HepG2 (cell line): ENCODE results near the gene PARP15. TPM values are rescaled to one million over a fixed set of nuclear protein-coding genes. Genes with fewer than 3 reads are reported as not detected.

ENCODE experiments used
- HHEX ChIP-seq: IDR thresholded peaks from 2 replicates; pipeline ENCODE4 v1.6.1; 2016; ENCODE audit warnings: control low read depth
- HNRNPL ChIP-seq: fragments of 200-400 bp; formaldehyde crosslinking; IDR thresholded peaks from 2 replicates; pipeline ENCODE4 v1.6.1; 2017; ENCODE audit warnings: mild to moderate bottlenecking, low read depth, low read length
- ZC3H4 ChIP-seq: sonication (generic); formaldehyde crosslinking; IDR thresholded peaks from 2 replicates; pipeline ENCODE4 v1.4.0; 2020; ENCODE audit warnings: missing genetic modification reagents, borderline replicate concordance
- ZNF772 ChIP-seq: sonication (generic); formaldehyde crosslinking; IDR thresholded peaks from 2 replicates; pipeline ENCODE4 v1.5.0; 2020; ENCODE audit warnings: mild to moderate bottlenecking, missing genetic modification reagents
- polyA plus RNA-seq, 8 experiments: library from polyadenylated mRNA; depleted of rRNA in 3 of 8; stranded (reverse) in 7 of 8; unstranded in 1 of 8; fragments of >200 nt; fragmentation: Illumina TruSeq in 4 of 8; extraction: Trizol in 4 of 8; gene quantifications; 2 replicates each; pipeline versions ENCODE4 v1.2.1 to v1.2.3, GENCODE V29; 2011 to 2016; ENCODE audit warnings: low read depth in 4 of 8, missing spikeins in 1 of 8, mixed read lengths in 1 of 8; ENCODE audit not compliant: insufficient read depth in 1 of 8
- total RNA-seq, 5 experiments: library from RNA; depleted of rRNA; stranded (reverse); fragments of >200 nt; fragmentation: Illumina TruSeq; extraction: Trizol; gene quantifications; 2 replicates each; pipeline ENCODE4 v1.2.3, GENCODE V29; 2016; ENCODE audit warnings: low read depth in 1 of 5
- TF ChIP-seq, protein P1 (sequence below): sonication (generic); formaldehyde crosslinking; IDR thresholded peaks from 2 replicates; pipeline ENCODE4 v1.4.0; 2020; ENCODE audit warnings: mild to moderate bottlenecking, missing genetic modification reagents

Gene PARP15
- total and polyA plus RNA-seq, 2 of the 13 experiments (the other 11 are each of a cell fraction or from before 2014, with no cell fraction given), result 0.02 TPM; not detected in 1

DNA sequence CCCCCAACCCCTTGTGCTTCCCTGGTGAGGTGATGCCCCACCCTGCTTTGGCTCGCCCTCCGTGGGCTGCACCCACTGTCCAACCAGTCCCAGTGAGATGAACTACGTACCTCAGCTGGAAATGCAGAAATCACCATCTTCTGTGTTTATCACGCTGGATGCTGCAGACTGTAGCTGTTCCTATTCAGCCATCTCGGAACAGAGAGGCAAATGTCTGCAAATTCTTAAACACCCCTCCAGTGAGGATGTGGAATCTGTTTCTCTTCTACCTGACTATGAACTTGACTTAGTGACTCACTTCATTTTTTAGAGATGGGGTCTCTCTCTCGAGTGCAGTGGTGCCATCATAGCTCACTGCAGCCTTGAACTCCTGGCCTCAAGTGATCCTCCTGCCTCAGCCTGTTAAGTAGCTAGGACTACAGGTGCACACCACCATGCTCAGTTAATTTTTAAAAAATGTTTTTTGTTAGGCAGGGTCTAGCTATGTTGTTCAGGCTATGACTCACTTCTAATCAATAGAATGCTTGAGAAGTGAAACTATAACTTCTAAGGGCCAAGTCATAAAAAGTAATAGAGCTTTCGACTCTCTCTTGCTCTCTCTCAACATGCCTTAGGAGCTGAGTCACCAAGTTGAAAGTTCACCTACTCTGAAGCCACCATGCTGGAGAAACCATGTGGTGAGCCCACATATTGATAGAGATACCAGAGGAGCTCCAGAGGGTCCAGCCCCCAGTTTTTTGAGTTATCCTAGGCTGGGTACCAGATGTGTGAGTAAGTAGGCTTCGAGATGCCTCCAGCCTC, 91.7 kb downstream of the PARP15 start (continued):
- TF ChIP-seq, protein P1, sequence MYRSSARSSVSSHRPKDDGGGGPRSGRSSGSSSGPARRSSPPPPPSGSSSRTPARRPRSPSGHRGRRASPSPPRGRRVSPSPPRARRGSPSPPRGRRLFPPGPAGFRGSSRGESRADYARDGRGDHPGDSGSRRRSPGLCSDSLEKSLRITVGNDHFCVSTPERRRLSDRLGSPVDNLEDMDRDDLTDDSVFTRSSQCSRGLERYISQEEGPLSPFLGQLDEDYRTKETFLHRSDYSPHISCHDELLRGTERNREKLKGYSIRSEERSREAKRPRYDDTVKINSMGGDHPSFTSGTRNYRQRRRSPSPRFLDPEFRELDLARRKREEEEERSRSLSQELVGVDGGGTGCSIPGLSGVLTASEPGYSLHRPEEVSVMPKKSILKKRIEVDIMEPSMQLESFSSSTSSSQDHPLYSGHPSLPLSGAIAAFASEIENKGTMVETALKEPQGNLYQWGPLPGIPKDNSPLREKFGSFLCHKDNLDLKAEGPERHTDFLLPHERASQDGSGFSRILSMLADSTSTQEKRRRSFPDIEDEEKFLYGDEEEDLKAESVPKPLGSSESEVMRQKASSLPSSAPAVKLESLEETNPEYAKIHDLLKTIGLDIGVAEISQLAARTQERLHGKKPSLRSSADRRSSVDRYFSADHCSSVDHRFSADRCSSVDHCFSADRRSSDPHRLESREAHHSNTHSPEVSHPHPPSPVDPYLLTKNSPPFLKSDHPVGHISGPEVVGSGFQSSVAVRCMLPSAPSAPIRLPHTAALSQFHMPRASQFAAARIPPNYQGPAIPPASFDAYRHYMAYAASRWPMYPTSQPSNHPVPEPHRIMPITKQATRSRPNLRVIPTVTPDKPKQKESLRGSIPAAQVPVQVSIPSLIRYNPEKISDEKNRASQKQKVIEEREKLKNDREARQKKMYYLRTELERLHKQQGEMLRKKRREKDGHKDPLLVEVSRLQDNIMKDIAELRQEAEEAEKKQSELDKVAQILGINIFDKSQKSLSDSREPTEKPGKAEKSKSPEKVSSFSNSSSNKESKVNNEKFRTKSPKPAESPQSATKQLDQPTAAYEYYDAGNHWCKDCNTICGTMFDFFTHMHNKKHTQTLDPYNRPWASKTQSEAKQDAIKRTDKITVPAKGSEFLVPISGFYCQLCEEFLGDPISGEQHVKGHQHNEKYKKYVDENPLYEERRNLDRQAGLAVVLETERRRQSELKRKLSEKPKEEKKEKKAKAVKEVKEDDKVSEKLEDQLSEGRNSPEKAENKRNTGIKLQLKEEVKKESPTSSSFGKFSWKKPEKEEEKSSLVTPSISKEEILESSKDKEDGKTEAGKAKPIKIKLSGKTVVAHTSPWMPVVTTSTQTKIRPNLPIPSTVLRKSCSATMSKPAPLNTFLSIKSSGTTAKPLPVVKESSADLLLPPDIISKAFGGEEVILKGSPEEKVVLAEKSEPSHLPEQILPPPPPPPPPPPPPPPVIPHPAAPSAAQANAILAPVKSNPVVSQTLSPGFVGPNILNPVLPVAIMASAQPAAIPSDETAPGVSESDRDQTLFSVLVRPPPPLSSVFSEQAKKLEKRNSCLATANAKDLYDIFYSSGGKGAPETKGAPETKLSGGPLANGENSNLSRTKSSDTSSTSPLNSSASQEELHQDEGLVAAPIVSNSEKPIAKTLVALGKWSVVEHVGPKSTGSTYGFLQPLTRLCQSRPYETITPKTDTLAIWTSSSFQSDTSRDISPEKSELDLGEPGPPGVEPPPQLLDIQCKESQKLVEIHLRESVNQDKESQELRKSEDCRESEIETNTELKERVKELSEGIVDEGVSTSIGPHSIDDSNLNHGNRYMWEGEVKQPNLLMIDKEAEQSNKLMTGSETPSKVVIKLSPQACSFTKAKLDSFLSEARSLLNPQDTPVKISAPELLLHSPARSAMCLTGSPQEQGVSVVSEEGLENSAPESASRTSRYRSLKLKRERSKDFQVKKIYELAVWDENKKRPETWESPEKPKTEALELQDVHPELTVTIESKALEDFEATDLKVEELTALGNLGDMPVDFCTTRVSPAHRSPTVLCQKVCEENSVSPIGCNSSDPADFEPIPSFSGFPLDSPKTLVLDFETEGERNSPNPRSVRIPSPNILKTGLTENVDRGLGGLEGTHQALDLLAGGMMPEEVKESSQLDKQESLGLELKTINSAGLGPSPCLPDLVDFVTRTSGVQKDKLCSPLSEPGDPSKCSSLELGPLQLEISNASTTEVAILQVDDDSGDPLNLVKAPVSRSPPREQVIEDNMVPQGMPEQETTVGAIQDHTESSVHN (CRISPR knock-in tag), result no peak
- no peak for TF ChIP-seq ZC3H4 (CRISPR knock-in tag)
- no peak for TF ChIP-seq ZNF772
- no peak for TF ChIP-seq HNRNPL
- TF ChIP-seq HHEX (CRISPR knock-in tag), result no peak
